Ascending aorta (tissue), 2 donors: Measurements from ENCODE around the gene FAM72A. TPM values are rescaled to one million over a fixed set of nuclear protein-coding genes. Genes with fewer than 3 reads are reported as not detected.
A peak's percentile ranks its signal among the peaks of the same experiment; 100 is the strongest.
"Not testable (repeated sequence)": the region's sequence is repeated elsewhere in the genome, so short reads cannot be mapped to it uniquely, and the experiment has no call there.

Experiments
- DNase-seq, 2 donors: peaks; one replicate each; pipeline ENCODE4 v3.0.0-alpha.2; 2019; ENCODE audit warnings: low spot score in 2 of 2
- H3K27ac ChIP-seq, 2 donors: fragments of 200-600 bp; sonication (generic); one replicate each; pipeline ENCODE4 v1.5.1; 2016 to 2017; ENCODE audit warnings: mild to moderate bottlenecking in 1 of 2
- H3K27me3 ChIP-seq: fragments of 200-600 bp; sonication (generic); one replicate; pipeline ENCODE4 v1.5.1; 2017
- H3K36me3 ChIP-seq, 2 donors: fragments of 200-600 bp; sonication (generic); one replicate each; pipeline ENCODE4 v1.5.1; 2016
- H3K4me1 ChIP-seq, 2 donors: fragments of 200-600 bp; sonication (generic); one replicate each; pipeline ENCODE4 v1.5.1; 2016 to 2017; ENCODE audit warnings: mild to moderate bottlenecking in 1 of 2
- H3K4me3 ChIP-seq, 2 donors: fragments of 200-600 bp; sonication (generic); one replicate each; pipeline ENCODE4 v1.5.1; 2016 to 2017; ENCODE audit warnings: mild to moderate bottlenecking in 1 of 2
- H3K9me3 ChIP-seq, 2 donors: fragments of 200-600 bp; sonication (generic); one replicate each; pipeline ENCODE4 v1.5.1; 2016
- intact Hi-C: fragments of 100-400 bp; cut with DNase I; formaldehyde crosslinking; loops from one replicate; pipeline ENCODE4 v1.15.1; 2023
- total RNA-seq: library from RNA; depleted of rRNA; stranded (reverse); fragments of >200 nt; gene quantifications from one replicate; pipeline ENCODE4 v1.1.0, GENCODE V29; 2016

Gene FAM72A
- total RNA-seq, 1 donor from 2014 or later, result 0.75 TPM

GRCh38 chr1:206224190-206224776 lies 21.6 kb upstream of the FAM72A start:
- H3K27ac ChIP-seq, H3K4me1 ChIP-seq, H3K27me3 ChIP-seq, H3K36me3 ChIP-seq, H3K9me3 ChIP-seq, intact Hi-C loops, H3K4me3 ChIP-seq, DNase-seq: not testable (repeated sequence)

GRCh38 chr1:206221585-206221984 lies 18.9 kb upstream of the FAM72A start:
- H3K27ac ChIP-seq, DNase-seq, H3K4me1 ChIP-seq, H3K4me3 ChIP-seq, H3K36me3 ChIP-seq, intact Hi-C loops, H3K27me3 ChIP-seq, H3K9me3 ChIP-seq: not testable (repeated sequence)

GRCh38 chr1:206220332-206221000 lies 17.8 kb upstream of the FAM72A start:
- intact Hi-C loops, H3K4me1 ChIP-seq, H3K4me3 ChIP-seq, DNase-seq, H3K9me3 ChIP-seq, H3K36me3 ChIP-seq, H3K27me3 ChIP-seq: not testable (repeated sequence)
- peak overlapping the region in 1 of 2 donors; percentile 53 for H3K27ac ChIP-seq

GRCh38 chr1:206219514-206220331 lies 17.1 kb upstream of the FAM72A start:
- H3K27ac ChIP-seq, result peak overlapping the region in 1 of 2 donors; percentile 53
- H3K4me1 ChIP-seq, H3K36me3 ChIP-seq, DNase-seq, intact Hi-C loops, H3K9me3 ChIP-seq, H3K4me3 ChIP-seq, H3K27me3 ChIP-seq: not testable (repeated sequence)

GRCh38 chr1:206218765-206219164 lies 16.1 kb upstream of the FAM72A start:
- H3K4me1 ChIP-seq, H3K27ac ChIP-seq, H3K27me3 ChIP-seq, H3K4me3 ChIP-seq, H3K9me3 ChIP-seq, intact Hi-C loops, DNase-seq, H3K36me3 ChIP-seq: not testable (repeated sequence)

GRCh38 chr1:206218285-206218684 lies 15.6 kb upstream of the FAM72A start:
- H3K4me1 ChIP-seq, H3K36me3 ChIP-seq, H3K27me3 ChIP-seq, intact Hi-C loops, H3K9me3 ChIP-seq, DNase-seq, H3K4me3 ChIP-seq, H3K27ac ChIP-seq: not testable (repeated sequence)

GRCh38 chr1:206215600-206216392 lies 13.2 kb upstream of the FAM72A start:
- H3K27me3 ChIP-seq, H3K36me3 ChIP-seq, DNase-seq, H3K27ac ChIP-seq, H3K4me3 ChIP-seq, H3K9me3 ChIP-seq, intact Hi-C loops, H3K4me1 ChIP-seq: not testable (repeated sequence)

GRCh38 chr1:206210802-206211201 lies 8.2 kb upstream of the FAM72A start:
- H3K9me3 ChIP-seq, H3K4me1 ChIP-seq, H3K4me3 ChIP-seq, H3K27ac ChIP-seq, DNase-seq, H3K36me3 ChIP-seq, H3K27me3 ChIP-seq, intact Hi-C loops: not testable (repeated sequence)

- H3K27ac ChIP-seq, H3K4me1 ChIP-seq, H3K36me3 ChIP-seq, DNase-seq, H3K27me3 ChIP-seq, intact Hi-C loops, H3K9me3 ChIP-seq: not testable (repeated sequence)
- peak overlapping the region; percentile 33 to 58 for H3K4me3 ChIP-seq
These were observed 2.9 kb upstream of the FAM72A start for GRCh38 chr1:206205569-206205968.

GRCh38 chr1:206204871-206205270 lies 2.2 kb upstream of the FAM72A start:
- intact Hi-C loops, H3K4me1 ChIP-seq, H3K36me3 ChIP-seq, DNase-seq, H3K9me3 ChIP-seq, H3K27me3 ChIP-seq: not testable (repeated sequence)
- H3K4me3 ChIP-seq, result peak overlapping the region; percentile 57 to 66
- H3K27ac ChIP-seq, result peak overlapping the region; percentile 70 to 73

GRCh38 chr1:206204159-206204511 lies 1.5 kb upstream of the FAM72A start:
- H3K27me3 ChIP-seq, H3K4me1 ChIP-seq, H3K9me3 ChIP-seq, intact Hi-C loops, DNase-seq, H3K36me3 ChIP-seq: not testable (repeated sequence)
- peak overlapping the region; percentile 63 to 80 for H3K27ac ChIP-seq
- H3K4me3 ChIP-seq, result peak overlapping the region; percentile 52 to 64

- H3K4me1 ChIP-seq, H3K9me3 ChIP-seq, intact Hi-C loops, H3K36me3 ChIP-seq, H3K27me3 ChIP-seq: not testable (repeated sequence)
- peak; percentile 28 to 84 for DNase-seq
- H3K27ac ChIP-seq, result peak within 1 kb of the TSS; percentile 91
- peak within 1 kb of the TSS; percentile 62 to 70 for H3K4me3 ChIP-seq
These were observed 922 bp upstream of the FAM72A start, which contains the start of gene SRGAP2 for GRCh38 chr1:206203364-206204158. Gene SRGAP2, plus strand, starts transcription at chr1:206203541. Its CDS starts 2,430 bp downstream, at chr1:206205971.
